Fibroblast of pulmonary artery (primary cell): ENCODE data around the gene DHDH.
A peak's percentile ranks its signal among the peaks of the same experiment; 100 is the strongest.
"Not testable (repeated sequence)": the region's sequence is repeated elsewhere in the genome, so short reads cannot be mapped to it uniquely, and the experiment has no call there.

Source experiments
- DNase-seq: peaks from one replicate; pipeline ENCODE4 v3.0.0-alpha.2; 2010; ENCODE audit warnings: low read depth
- H3K4me3 ChIP-seq: replicated peaks from 2 replicates; pipeline ENCODE4 v1.5.1; 2011; ENCODE audit warnings: low read depth, mild to moderate bottlenecking, control low read depth, low read length, moderate library complexity
- TF ChIP-seq, protein P1 (sequence below): IDR thresholded peaks from 2 replicates; pipeline ENCODE4 v1.5.1; 2011; ENCODE audit warnings: mild to moderate bottlenecking, control low read depth, low read length, inconsistent platforms; ENCODE audit errors: missing control alignments

The DHDH gene

DNA sequence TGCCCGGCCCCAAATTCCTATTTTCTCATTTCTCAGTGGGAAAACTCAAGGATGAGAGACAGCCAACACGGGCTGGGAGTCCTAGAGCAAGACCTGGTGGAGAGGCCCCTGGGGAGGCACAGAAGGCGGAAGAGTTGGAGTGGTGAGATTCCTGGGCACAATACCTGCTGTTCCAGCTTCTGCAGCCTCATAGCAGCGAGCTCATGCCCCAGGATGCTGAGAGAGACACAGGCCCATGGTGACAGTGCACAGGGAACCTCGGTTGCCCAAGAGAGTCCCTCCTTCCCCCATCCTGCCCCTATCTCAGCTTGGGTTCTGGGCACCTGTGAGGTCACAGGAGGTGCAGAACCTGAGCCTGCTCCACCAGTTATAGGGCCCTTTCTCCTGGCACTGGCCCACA lies 36.3 kb upstream of the DHDH start:
- DNase-seq, result no peak
- H3K4me3 ChIP-seq, result no peak overlapping the region
- TF ChIP-seq, protein P1, sequence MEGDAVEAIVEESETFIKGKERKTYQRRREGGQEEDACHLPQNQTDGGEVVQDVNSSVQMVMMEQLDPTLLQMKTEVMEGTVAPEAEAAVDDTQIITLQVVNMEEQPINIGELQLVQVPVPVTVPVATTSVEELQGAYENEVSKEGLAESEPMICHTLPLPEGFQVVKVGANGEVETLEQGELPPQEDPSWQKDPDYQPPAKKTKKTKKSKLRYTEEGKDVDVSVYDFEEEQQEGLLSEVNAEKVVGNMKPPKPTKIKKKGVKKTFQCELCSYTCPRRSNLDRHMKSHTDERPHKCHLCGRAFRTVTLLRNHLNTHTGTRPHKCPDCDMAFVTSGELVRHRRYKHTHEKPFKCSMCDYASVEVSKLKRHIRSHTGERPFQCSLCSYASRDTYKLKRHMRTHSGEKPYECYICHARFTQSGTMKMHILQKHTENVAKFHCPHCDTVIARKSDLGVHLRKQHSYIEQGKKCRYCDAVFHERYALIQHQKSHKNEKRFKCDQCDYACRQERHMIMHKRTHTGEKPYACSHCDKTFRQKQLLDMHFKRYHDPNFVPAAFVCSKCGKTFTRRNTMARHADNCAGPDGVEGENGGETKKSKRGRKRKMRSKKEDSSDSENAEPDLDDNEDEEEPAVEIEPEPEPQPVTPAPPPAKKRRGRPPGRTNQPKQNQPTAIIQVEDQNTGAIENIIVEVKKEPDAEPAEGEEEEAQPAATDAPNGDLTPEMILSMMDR, result no peak

DNA sequence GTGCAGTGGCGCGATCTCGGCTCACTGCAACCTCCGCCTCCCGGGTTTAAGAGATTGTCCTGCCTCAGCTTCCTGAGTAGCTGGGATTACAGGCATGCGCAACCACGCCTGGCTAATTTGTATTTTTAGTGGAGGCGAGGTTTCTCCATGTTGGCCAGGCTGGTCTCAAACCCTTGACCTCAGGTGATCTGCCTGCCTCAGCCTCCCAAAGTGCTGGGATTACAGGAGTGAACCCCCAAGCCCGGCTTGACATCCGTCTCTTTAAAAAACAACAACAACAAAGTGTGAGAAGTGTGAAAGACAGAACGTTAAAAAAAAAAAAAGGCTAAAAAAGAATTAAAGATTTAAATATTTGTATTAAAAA lies 34.1 kb upstream of the DHDH start:
- H3K4me3 ChIP-seq, result peak overlapping the region; percentile 99
- DNase-seq, result not testable (repeated sequence)

DNA sequence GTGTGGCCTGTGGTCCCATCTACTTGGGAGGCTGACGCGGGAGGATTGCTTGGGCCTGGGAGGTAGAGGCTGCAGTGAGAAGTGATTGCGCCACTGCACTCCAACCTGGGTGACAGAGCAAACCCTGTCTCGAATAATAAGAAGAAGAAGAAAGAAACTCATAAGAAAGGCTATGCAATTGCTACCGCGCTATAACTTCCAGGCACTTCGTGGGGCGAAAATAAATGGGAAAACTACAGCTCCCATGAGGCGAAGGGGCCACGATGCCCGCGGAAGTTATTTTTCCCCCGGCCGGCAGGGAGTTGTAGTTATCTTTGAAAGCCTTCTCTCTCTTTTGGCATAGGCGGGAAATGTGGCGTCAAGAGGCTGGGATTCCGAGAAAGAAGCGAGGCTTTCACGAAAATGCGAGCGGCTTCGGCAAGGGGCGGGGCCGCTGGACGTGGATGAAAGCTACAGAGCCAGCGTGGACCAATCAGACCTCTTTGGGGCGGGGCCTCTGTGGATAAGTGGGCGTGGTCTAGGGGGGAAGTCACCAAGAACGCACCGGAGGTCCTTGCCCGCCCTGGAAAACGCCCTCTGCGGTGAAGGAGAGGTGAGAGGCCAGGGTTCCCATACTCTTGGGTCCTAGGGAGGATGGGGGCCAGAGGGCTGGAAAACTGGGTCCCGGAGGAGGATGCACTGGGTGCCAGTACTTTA lies 33.6 kb upstream of the DHDH start, which contains the start of gene NUCB1:
NUCB1 (plus strand) TSS at position 532 of the 696 bp plus-strand sequence. CDS start 485 bp downstream, outside the sequence.
- peak; percentile 99 for DNase-seq
- TF ChIP-seq, protein P1, result peak; percentile 29
- H3K4me3 ChIP-seq, result peak within 1 kb of the TSS; percentile 99

DNA sequence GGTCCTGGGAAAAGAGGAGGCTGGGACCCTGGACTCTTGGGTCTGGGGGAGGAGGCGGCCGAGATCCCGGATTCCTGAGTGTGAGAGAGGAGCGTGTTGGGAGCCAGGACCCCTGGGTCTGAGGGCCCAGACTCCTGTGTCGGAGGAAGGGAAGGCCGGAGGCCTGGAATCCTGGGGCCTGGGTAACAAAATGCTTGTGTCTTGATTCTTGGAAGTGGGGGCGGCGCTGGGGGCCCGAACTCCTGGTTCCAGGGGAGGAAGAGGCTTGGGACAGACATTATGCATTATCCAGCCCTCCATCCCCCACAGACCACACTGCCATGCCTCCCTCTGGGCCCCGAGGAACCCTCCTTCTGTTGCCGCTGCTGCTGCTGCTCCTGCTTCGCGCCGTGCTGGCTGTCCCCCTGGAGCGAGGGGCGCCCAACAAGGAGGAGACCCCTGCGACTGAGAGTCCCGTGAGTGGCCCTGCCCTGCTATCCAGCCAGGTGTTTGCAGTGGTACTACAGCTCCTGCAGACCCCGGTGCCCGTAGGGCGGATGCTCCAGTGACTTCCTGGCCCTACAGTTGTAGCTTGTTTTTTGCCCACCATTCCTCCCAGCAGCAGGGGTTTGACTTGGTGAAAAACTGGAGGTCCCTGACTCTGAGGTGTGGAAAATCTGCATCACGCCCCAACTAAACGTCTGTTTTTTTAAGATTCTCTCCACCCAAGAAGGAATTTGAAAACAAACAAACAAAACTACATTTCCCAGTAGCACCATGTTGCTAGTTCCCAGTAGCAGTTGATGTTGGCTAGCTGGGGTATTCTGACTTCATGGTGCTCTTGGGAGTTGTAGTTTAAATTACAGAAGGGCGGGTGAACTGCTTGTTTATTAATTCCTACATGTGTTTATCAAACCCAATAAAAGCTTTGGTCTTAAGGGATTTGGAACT lies 32.8 kb upstream of the DHDH start:
- peak overlapping the region; percentile 99 for H3K4me3 ChIP-seq
- TF ChIP-seq, protein P1, result no peak
- DNase-seq, result peak; percentile 61

DNA sequence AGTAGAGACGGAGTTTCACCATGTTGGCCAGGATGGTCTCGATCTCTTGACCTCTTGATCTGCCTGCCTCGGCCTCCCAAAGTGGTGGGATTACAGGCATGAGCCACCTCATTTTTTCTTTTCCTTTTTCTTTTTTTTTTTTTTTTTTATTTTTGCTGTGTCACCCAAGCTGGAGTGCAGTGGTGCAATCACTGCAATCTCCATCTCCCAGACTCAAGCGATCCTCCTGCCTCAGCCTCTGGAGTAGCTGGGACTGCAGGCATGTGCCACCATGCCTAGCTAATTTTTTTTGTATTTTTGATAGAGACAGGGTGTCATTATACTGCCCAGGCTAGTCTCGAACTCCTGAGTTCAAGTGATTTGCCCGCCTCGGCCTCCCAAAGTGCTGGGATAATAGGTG lies 31.2 kb upstream of the DHDH start:
- H3K4me3 ChIP-seq, DNase-seq: not testable (repeated sequence)

DNA sequence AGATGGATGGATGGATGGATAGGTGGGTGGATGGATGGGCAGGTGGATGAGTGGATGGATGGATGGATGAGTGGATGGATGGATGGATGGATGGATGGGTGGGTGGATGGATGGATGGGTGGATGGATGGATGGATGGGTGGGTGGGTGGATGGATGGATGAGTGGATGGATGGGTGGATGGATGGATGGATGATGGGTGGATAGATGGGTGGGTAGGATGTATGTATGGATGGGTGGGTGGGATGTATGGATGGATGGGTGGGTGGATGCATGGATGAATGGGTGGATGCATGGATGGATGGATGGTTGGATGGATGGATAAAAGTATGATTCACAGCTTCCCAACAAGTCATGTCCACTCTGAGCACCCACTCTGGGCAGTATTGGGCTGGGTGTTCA lies 29.7 kb upstream of the DHDH start:
- DNase-seq, H3K4me3 ChIP-seq: not testable (repeated sequence)

DNA sequence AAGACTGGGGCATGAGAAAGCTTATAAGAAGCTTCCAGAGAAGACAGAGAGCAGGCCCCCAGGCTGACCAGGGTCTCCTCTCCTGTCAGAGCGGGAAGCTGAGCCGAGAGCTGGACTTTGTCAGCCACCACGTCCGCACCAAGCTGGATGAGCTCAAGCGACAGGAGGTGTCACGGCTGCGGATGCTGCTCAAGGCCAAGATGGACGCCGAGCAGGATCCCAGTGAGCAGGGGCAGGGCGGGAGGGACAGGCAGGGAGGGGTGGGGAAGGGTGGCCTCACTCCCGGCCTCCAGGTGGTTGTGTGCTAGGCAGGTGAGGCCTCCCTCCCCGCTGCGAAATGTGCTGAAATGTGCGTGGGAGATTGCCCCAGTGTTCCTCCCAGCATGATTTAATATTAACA lies 27.8 kb upstream of the DHDH start:
- TF ChIP-seq, protein P1, result no peak
- DNase-seq, result no peak
- no peak overlapping the region for H3K4me3 ChIP-seq

DNA sequence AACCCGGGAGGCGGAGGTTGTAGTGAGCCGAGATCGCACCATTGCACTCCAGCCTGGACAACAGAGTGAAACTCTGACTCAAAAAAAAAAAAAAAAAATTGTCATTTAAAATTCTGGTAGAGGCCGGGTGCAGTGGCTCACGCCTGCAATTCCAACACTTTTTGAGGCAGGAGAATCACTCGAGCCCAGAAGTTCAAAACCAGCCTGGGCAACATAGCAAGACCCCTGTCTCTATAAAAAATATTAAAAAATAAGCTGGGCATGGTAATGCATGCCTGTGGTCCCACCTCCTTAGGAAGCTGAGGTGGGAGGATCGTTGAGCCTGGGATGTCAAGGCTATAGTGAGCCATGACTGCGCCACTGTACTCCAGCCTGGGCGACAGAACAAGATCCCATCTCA lies 27.2 kb upstream of the DHDH start:
- no peak for DNase-seq
- TF ChIP-seq, protein P1, result no peak
- H3K4me3 ChIP-seq, result no peak overlapping the region
